HG02973 (cell line): ENCODE results near the gene KLF17.
"Not testable (repeated sequence)": the region's sequence is repeated elsewhere in the genome, so short reads cannot be mapped to it uniquely, and the experiment has no call there.

Source experiments
- ATAC-seq: cut with Tn5 transposase; IDR thresholded peaks from one replicate; pipeline ENCODE4 v1.9.1; 2021; ENCODE audit warnings: moderate library complexity; ENCODE audit not compliant: unreplicated experiment

Gene KLF17

DNA sequence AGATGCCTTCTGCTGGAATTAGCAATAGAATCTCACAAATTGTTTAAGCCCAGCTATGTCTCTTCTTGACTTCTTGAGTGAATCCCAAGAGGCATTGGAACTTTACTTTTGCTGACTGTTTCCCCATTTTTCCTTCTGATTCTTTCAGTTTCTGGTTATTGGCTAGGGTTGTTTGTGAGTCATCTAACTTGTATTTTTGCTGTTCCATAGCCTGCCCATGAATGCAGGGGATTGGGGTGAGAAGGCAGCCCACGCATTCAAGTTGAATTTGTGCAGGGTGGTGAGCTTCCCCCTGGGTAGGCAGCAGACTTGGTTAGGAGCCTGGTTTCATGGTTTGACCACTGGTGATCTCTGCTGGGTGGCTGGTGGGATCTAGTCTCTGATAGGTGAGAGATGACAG is 10.4 kb upstream of the KLF17 start:
- ATAC-seq = no peak

GRCh38 chr1:44108971-44109370 is 9.7 kb upstream of the KLF17 start:
- no peak for ATAC-seq

DNA sequence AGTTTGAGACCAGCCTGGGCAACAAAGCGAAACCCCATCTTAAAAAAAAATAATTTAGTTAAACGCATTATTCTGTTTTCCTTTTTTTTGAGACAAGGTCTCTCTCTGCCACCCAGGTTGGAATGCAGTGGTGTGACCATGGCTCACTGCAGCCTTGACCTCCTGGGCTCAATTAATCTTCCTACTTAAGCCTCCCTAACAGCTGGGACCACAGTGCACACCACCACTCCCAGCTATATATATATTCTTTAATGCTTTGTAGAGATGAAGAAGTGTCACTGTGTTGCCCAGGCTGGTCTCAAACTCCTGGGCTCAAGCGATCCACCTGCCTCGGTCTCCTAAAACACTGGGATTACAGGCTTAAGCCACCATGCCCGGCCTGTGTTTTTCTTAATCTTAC is 7.7 kb upstream of the KLF17 start:
- ATAC-seq = no peak

DNA sequence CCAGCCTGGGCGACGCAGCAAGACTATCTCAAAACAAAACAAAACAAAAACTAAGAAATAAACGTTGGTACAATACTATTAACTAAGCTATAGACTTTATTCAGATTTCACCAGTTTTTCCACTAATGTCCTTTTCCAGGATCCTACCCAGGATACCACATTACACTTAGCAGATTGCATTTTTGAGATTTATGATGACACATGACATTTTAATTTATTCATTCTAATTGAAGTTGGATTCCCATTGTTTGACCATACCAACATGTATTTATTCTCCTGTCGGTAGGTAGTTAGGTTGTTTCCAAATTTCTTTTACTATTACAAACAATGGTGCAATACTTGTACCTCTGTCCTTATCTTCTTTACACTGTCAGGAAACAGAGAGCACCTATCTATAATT is 6.8 kb upstream of the KLF17 start:
- ATAC-seq = no peak

DNA sequence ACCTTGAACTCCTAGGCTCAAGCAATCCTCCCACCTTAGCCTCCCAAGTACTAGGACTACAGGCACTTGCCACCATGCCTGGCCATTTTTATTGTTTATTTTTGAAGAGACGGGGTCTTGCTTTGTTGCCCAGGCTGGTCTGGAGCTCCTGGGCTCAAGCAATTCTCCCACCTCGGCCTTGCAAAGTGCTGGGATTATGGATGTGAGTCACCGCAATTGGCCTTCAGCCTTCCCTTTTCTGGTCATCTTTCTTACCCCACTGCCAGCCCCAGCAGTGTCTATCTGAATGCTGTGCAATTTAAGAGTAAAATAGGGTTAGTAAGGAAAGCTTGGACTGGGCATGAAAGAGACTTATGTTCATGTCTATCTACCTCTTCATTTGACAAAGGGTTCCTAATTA is 6.1 kb upstream of the KLF17 start:
- no peak for ATAC-seq

- no peak for ATAC-seq
These were observed 5.5 kb upstream of the KLF17 start for GRCh38 chr1:44113095-44113609.

DNA sequence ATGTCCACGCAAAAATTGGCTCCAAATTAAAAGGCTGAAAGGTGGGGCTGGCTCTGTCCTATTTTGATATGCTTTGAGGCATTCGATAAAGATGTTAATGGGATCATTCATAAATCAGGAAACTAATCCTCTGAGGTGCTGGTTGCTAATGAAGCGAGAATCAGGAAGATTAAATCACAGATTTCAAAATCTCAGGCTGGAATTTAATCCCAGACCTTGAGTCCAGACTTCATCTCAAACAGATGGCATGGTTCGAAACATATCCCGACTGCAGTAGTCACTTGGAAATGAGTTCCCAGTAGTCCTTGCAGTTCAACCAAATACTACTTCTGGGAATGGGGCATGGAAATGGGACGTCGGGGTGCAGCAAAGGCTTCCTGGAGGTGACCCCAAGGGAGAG is 4.5 kb upstream of the KLF17 start:
- no peak for ATAC-seq

GRCh38 chr1:44117272-44117671 is 1.3 kb upstream of the KLF17 start:
- ATAC-seq = not testable (repeated sequence)

DNA sequence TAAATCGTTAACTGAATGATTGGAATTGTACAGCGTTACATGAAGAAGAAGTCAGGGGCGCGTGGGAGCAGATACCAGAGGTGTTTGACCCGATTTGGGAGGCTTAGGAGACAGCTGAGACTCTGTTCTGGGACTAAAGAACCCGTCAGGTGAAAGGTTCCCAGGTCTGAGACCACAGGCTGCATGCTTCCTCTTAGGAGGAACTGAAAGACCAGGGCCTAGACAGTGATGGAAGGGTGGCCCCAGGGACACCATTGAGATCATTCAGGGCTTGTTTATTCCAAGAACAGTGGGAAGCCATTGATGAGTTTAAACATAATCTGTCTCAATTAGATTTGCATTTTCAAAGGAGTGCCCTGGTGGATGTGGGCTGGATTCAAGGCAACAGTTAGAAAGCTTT is 904 bp downstream of the KLF17 start:
- ATAC-seq = no peak

DNA sequence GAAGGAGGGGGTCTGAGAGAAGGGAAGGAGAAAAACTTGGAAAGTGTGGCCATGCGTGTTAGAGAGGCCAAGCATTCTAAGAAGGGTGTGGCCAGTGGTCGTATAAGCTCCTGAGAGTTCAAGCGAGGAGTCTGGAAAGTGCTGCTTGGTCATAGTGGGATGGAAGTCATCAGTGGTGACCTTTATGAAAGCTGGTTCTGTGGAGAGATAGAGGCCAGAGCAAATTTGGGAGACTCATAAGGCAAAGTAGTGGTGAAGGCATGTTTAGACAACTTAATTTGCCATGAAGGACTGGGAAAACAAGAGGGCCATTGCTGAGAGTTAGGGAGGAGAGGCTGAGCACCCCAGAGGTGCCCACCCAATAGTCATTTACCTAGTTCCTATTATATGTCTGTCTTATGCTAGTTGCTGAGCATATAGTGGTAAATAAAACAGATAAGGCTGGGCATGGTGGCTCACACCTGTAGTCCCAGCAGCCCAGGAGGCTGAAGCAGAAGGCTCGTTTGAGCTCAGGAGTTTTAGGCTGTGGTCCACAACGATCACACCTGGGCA is 1.9 kb downstream of the KLF17 start:
- no peak for ATAC-seq

DNA sequence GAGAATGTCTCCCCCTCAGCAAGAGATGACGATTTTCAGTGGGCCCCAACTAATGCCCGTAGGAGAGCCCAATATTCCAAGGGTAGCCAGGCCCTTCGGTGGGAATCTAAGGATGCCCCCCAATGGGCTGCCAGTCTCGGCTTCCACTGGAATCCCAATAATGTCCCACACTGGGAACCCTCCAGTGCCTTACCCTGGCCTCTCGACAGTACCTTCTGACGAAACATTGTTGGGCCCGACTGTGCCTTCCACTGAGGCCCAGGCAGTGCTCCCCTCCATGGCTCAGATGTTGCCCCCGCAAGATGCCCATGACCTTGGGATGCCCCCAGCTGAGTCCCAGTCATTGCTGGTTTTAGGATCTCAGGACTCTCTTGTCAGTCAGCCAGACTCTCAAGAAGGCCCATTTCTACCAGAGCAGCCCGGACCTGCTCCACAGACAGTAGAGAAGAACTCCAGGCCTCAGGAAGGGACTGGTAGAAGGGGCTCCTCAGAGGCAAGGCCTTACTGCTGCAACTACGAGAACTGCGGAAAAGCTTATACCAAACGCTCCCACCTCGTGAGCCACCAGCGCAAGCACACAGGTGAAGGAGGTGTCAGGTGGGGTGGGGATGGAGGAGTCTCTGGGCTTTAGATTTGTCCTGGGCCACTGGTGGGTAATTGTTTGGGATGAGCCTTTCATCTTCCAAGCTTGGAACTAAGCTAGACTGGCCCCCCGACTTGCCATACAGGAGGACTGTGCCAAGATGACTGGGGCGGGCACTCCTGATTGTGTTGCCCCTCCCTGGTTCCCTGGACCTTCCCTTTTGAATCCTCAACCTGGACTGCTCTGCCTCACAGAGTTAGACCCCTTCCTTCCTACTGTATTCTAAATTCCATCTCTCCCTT is 11.2 kb downstream of the KLF17 start:
- ATAC-seq = no peak

DNA sequence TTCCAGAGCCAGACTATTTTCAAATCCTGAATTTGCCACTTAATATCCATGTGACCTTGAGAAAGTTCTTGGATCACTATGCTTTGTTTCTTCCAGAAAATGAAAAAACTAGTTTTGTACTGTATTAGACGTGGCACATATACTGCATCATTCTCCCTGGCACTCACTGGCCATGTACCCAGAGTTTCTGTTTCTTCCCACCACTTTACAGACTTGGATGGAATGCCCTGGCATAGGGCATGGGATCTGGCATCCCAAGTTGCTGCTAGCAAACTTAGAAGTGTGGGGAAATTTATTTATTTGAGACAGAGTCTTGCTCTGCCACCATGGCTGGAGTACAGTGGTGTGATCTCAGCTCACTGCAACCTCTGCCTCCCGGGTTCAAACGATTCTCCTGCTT is 12.8 kb downstream of the KLF17 start:
- no peak for ATAC-seq

GRCh38 chr1:44134071-44134920 is 15.7 kb downstream of the KLF17 start:
- ATAC-seq = no peak

DNA sequence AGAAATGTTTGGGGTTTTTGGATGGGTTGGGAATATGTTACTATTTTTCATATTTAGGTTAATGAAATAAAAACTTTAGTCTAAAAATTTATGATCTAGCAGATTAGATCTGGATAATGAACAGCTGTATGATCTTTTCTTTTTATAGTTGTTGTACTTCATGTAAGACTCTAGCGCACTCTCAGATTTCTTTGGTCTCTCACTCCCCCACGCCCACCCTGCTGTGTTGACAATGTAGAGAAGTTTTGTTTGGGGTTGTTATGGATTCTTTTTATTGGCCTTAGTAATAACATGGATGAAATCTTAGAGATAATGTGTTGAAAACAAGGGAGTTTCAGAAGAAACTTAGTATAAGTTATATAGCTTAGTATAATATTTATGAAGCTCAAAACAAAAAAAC is 17.3 kb downstream of the KLF17 start:
- ATAC-seq = no peak

DNA sequence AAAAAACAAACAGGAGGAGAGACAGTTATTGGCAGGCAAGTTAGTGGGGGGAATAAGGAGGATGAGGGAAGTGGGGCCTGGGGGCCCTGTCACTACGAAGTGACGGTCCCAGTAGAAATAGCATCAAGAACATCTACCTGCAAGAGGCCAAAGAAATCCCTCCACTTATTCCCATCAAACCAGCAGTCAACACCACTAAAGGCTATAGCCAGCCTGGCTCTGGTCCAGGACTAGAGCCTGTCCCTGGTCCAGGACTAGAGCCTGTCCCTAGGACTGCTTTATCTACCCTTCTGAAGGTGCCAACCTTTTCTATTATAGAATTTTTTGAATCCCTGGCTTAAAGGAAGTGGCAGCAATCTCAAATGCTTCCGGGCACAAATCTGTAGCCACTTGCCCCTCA is 19.6 kb downstream of the KLF17 start:
- no peak for ATAC-seq

- ATAC-seq = not testable (repeated sequence)
These were observed 20.9 kb downstream of the KLF17 start for GRCh38 chr1:44139565-44139964.

DNA sequence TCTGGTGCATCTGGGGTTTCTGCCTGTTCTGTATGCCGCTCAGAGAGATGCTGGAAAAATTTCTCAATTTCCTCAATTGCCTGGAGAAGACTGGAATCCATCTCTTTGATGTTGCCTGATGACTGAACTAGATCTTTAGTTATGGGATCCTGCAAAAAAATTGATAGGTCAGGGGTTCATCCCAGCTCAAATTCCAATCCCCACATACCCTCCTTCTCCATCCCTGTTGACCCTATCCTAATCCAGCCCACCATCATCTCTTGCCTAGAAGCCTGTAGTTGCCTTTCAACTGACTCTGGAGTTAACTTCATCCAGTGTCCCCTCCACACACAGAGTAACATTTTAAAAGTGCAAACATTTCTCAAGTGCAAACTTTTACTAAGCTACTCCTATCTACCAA is 22.9 kb downstream of the KLF17 start, which contains the start of gene KLF18:
TSS of gene KLF18 (minus strand) at position 101 of the 400 bp plus-strand sequence. CDS start at position 101, 0 bp downstream.
- no peak for ATAC-seq

DNA sequence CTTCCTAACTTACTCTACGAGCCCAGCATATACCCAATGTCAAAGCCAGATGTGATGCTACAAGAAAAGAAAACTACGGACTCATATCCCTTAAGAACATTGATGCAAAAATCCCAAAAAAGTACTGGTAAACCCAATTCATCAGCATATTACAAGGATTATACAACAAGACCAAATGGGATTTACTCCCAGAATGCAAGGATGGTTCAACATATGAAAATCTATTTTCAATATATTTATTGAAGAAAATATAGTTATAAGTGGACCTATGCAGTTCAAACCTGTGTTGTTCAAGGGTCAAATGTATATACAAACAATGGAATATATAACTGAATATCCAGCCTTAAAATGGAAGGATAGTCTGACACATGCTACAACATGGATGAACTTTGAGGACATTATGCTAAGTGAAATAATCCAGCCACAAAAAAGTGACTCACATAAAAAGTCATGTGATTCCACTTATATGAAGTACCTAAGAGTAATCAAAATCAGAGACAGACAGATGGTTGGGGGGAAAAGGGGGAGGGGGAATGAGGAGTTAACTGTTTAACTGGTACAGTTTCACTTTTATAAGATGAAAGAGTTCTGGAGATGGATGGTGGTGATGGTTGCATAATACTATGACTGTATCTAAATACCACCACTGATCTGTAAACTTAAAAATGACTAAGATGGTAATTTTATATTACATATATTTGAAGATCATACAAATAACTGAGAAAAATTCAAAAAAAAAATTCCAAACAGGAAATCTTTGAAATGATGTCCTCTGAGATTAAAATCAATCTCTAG is 26.5 kb downstream of the KLF17 start:
- ATAC-seq = no peak

GRCh38 chr1:44146536-44147361 is 28.1 kb downstream of the KLF17 start:
- ATAC-seq = no peak

DNA sequence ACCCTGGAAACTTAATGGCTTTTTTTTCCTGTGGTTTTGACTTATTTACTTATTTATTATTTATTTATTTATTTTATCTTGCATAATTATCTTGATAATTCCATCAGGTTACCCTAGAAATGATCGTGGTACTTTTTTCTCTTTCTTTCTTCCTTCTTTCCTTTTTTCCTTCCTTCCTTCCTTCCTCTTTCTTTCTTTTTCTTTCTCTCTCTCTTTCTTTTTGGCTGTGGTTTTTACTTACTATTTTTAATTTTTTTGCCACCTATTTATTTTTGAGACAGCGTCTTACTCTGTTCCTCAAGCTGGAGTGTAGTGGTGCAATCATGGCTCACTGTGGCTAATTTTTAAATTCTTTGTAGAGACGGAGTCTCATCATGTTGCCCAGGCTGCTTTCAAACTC is 29.0 kb downstream of the KLF17 start:
- no peak for ATAC-seq
